ENCODE results near the gene PTPRM. TPM values are rescaled to one million over a fixed set of nuclear protein-coding genes. Genes with fewer than 3 reads are reported as not detected.
A peak's percentile ranks its signal among the peaks of the same experiment; 100 is the strongest.

PTPRM gene
- total and polyA plus RNA-seq, 2 of the 4 experiments (the other 2 are of a cell fraction), result 28.3 to 51.2 TPM

- no peaks in the 10 kb centered on the region for H3K4me1 ChIP-seq (ENCODE audit: control insufficient read depth, insufficient read depth, low read length)
- intact Hi-C loops (cut with micrococcal nuclease) (no loop called here), dilution Hi-C loops (cut with HindIII; ENCODE audit: low sequenced_read_pairs, unreplicated experiment) (no loop called here), in situ Hi-C loops (cut with MboI; ENCODE audit: low sequenced_read_pairs) (no loop called here)
- ChIA-PET POLR2A (ENCODE audit: unreplicated experiment) (no interaction called here), CTCF (no interaction called here)
- no peak overlapping the region for H4K91ac ChIP-seq (ENCODE audit: insufficient read depth, low read depth, low read length)
- no CpG with 5 or more reads among the region's 3 CpGs for WGBS, 2 experiments (ENCODE audit: extremely low coverage in 2 of 2, insufficient read length in 1 of 2)
- H2BK20ac ChIP-seq (ENCODE audit: low read depth, low read length), result no peak overlapping the region
- no peak overlapping the region for H3K18ac ChIP-seq (ENCODE audit: low read depth, low read length)
- no peak overlapping the region for H2BK15ac ChIP-seq (ENCODE audit: low read depth, low read length)
- H2BK120ac ChIP-seq (ENCODE audit: low read depth, low read length), result no peak overlapping the region
- H4K20me1 ChIP-seq (ENCODE audit: insufficient read depth, low read length), result no peaks in the 10 kb centered on the region
- H2AK5ac ChIP-seq (ENCODE audit: low read depth, low read length), result no peak overlapping the region
- H3K4me2 ChIP-seq (ENCODE audit: low read depth, low read length), result no peak overlapping the region
- H3K4ac ChIP-seq (ENCODE audit: low read depth, low read length), result no peak overlapping the region
- H3K9me1 ChIP-seq (ENCODE audit: insufficient read depth, low read length), result no peaks in the 10 kb centered on the region; the same call in 1 of the 2 replicates
- H2AK9ac ChIP-seq (replicated peaks; ENCODE audit: low read depth, low read length, poor library complexity), result no peak overlapping the region
- no peaks in the 10 kb centered on the region for H3K79me1 ChIP-seq (ENCODE audit: low read depth in 1 of 2, low read length in 2 of 2)
- H3K56ac ChIP-seq (ENCODE audit: extremely low read depth, insufficient read depth, low read length), result no peak overlapping the region
- no peak overlapping the region for H4K8ac ChIP-seq (ENCODE audit: low read depth in 2 of 2, low read length in 2 of 2)
- H2BK5ac ChIP-seq (ENCODE audit: low read depth, low read length, poor library complexity, severe bottlenecking), result no peak overlapping the region
- H4K5ac ChIP-seq (ENCODE audit: low read depth, low read length), result no peak overlapping the region
- H3K9me3 ChIP-seq (ENCODE audit: control insufficient read depth, insufficient read depth, low read length), result no peaks in the 10 kb centered on the region
- BruUV-seq (replicated peaks), result no TSS peak
- no peak overlapping the region for H3K4me3 ChIP-seq (ENCODE audit: insufficient read depth, low read depth, low read length)
- no peak overlapping the region for H3K14ac ChIP-seq (replicated peaks; ENCODE audit: low read depth, low read length)
- TF ChIP-seq MAFK (IDR thresholded peaks at IDR 0.05; ENCODE audit: low read depth, low read length) (no peak), MAZ (IDR thresholded peaks at IDR 0.05; ENCODE audit: borderline replicate concordance, low read depth, low read length) (no peak), RCOR1 (IDR thresholded peaks at IDR 0.05; ENCODE audit: insufficient replicate concordance, low read length) (no peak), POLR2A (IDR thresholded peaks at IDR 0.05; ENCODE audit: low read depth, low read length) (no peak), CEBPB (IDR thresholded peaks at IDR 0.05; ENCODE audit: low read depth, low read length) (peak; percentile 47; the same call in 1 of the 2 replicates), NFE2L2 (IDR thresholded peaks at IDR 0.05; ENCODE audit: low read depth, low read length) (no peak), RFX5 (IDR thresholded peaks at IDR 0.05; ENCODE audit: low read depth, low read length) (no peak), BHLHE40 (IDR thresholded peaks at IDR 0.05; ENCODE audit: low read depth, low read length) (no peak)
- no peaks in the 10 kb centered on the region for H3K27me3 ChIP-seq (ENCODE audit: control insufficient read depth, insufficient read depth, low read length)
- no peak overlapping the region for H3K9ac ChIP-seq (ENCODE audit: low read depth, low read length)
- DNase-seq (peak; percentile 19), ATAC-seq (ENCODE audit: low read depth) (no peak)
- H3K23ac ChIP-seq (ENCODE audit: low read depth, low read length), result no peak overlapping the region
- H3K27ac ChIP-seq (ENCODE audit: insufficient read depth, low read length), result no peak overlapping the region
- no peak overlapping the region for H2AFZ ChIP-seq (replicated peaks; ENCODE audit: low read length, poor library complexity)
- H3K36me3 ChIP-seq (ENCODE audit: control insufficient read depth, insufficient read depth, low read length), result peaks cover under 1% of the 10 kb centered on the region; the same call in 1 of the 2 replicates
Measured at GRCh38 chr18:8351161-8351560, 784.0 kb downstream of the PTPRM start.
